ENCODE measurements around the gene RGS7. TPM values are rescaled to one million over a fixed set of nuclear protein-coding genes. Genes with fewer than 3 reads are reported as not detected.

RGS7 gene
- total RNA-seq, 1 donor from 2014 or later = 16.0 TPM

DNA sequence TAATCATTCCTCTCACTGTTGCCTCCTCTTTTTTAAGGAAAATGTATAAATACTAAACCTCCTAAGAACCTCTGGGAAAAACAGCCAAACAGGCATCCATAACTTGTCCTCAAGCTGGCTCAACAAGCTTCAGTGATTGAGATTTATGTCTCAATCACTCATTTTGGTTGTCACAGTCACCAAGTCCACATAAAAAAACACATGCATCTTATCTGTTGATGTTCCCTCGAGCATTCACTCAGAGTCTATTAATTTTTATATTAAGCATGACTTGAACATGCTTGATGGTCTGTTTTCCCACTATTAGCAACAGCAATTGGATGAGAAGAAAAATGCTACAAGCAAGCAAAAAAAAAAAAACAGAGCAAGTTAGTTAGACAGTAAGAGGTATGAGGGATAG, 254.3 kb downstream of the RGS7 start:
- Mint-ChIP-seq H3K9me3 (ENCODE audit: unreplicated experiment) (no peaks in the 10 kb centered on the region), H3K36me3 (ENCODE audit: unreplicated experiment) (no peaks in the 10 kb centered on the region), H3K27ac (ENCODE audit: unreplicated experiment) (no peak overlapping the region), H3K27me3 (ENCODE audit: unreplicated experiment) (no peaks in the 10 kb centered on the region), H3K4me1 (ENCODE audit: low read depth, unreplicated experiment) (no peaks in the 10 kb centered on the region), H3K4me3 (ENCODE audit: unreplicated experiment) (no peak overlapping the region)
- TF ChIP-seq, protein P1, sequence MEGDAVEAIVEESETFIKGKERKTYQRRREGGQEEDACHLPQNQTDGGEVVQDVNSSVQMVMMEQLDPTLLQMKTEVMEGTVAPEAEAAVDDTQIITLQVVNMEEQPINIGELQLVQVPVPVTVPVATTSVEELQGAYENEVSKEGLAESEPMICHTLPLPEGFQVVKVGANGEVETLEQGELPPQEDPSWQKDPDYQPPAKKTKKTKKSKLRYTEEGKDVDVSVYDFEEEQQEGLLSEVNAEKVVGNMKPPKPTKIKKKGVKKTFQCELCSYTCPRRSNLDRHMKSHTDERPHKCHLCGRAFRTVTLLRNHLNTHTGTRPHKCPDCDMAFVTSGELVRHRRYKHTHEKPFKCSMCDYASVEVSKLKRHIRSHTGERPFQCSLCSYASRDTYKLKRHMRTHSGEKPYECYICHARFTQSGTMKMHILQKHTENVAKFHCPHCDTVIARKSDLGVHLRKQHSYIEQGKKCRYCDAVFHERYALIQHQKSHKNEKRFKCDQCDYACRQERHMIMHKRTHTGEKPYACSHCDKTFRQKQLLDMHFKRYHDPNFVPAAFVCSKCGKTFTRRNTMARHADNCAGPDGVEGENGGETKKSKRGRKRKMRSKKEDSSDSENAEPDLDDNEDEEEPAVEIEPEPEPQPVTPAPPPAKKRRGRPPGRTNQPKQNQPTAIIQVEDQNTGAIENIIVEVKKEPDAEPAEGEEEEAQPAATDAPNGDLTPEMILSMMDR (IDR thresholded peaks at IDR 0.05; ENCODE audit: partially characterized antibody, unreplicated experiment) = no peak
- DNase-seq = no peak

DNA sequence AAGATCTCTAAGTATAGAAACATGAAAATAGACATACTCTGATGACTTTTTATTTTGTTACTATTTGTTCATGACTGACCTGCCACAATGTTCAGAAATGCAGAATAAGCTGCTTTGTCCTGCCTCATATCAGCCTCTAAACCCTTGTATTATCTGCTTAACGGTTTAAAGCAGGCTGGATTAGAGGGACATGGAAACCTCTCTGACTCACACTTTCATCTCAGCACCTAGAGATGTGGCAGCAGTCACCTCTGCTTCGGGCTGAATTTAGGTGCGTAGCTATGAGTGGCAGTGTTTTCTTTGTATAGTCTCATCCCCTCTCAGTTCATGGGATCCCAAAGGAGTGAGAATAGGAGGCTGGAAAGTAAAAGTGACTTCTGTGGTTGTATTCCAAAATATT, 255.4 kb downstream of the RGS7 start:
- Mint-ChIP-seq H3K27me3 (ENCODE audit: unreplicated experiment) (peaks cover 2% of the 10 kb centered on the region), H3K27ac (ENCODE audit: unreplicated experiment) (no peak overlapping the region)

DNA sequence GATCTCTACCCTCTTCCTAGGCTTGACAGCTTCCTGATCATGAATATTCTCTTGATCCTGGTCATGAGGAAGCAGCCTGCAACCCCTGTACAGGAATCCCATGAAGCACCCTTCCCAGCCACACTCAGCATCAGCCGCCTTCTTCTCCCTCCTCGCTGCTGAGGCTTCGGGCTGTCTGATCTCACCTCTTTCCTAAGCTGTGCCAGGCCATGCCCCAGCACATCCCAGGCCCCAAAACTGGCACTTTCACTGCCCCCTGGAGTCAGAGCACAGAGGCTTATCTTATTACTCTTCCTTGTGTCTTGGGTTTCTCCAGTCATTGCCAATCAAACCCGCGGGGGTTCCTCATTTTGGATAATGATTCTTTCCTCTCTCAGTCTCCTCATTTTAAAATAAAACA, 259.5 kb downstream of the RGS7 start:
- no peak for DNase-seq
- H3K4me1 Mint-ChIP-seq (ENCODE audit: low read depth, unreplicated experiment) = no peaks in the 10 kb centered on the region
- TF ChIP-seq, protein P1 (IDR thresholded peaks at IDR 0.05; ENCODE audit: partially characterized antibody, unreplicated experiment) = no peak
- no peak overlapping the region for H3K27ac Mint-ChIP-seq (ENCODE audit: unreplicated experiment)
- no peaks in the 10 kb centered on the region for H3K36me3 Mint-ChIP-seq (ENCODE audit: unreplicated experiment)
- no peak overlapping the region for H3K4me3 Mint-ChIP-seq (ENCODE audit: unreplicated experiment)
- peaks cover 5% of the 10 kb centered on the region for H3K27me3 Mint-ChIP-seq (ENCODE audit: unreplicated experiment)
- no peaks in the 10 kb centered on the region for H3K9me3 Mint-ChIP-seq (ENCODE audit: unreplicated experiment)

More for the DNA sequence above, 255.4 kb downstream of the RGS7 start:
- TF ChIP-seq, protein P1 (IDR thresholded peaks at IDR 0.05; ENCODE audit: partially characterized antibody, unreplicated experiment) = no peak
- Mint-ChIP-seq H3K36me3 (ENCODE audit: unreplicated experiment) (no peaks in the 10 kb centered on the region), H3K4me3 (ENCODE audit: unreplicated experiment) (no peak overlapping the region), H3K4me1 (ENCODE audit: low read depth, unreplicated experiment) (no peaks in the 10 kb centered on the region), H3K9me3 (ENCODE audit: unreplicated experiment) (no peaks in the 10 kb centered on the region)
- DNase-seq = no peak

DNA sequence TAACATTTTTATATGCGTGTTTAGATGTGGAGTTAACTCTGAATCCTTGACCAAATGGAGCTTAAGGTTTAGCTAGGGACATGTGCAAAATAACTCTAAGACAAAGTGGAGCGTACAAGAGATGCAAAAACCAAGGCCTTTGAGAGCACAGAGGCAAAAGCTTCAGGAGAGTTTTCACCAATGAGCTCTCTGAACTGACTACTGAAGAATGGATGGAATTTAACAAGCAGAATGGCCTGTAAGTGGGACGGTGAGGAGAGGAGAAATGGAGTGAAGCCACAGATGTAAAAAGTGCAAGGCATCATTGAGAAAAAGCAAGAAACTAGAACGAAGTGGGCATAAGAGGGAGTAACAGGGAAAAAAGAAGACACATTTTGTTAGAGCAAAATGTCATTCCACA, 260.0 kb downstream of the RGS7 start:
- DNase-seq = no peak
- no peaks in the 10 kb centered on the region for H3K4me1 Mint-ChIP-seq (ENCODE audit: low read depth, unreplicated experiment)
- peaks cover 5% of the 10 kb centered on the region for H3K27me3 Mint-ChIP-seq (ENCODE audit: unreplicated experiment)
- no peak overlapping the region for H3K4me3 Mint-ChIP-seq (ENCODE audit: unreplicated experiment)
- H3K27ac Mint-ChIP-seq (ENCODE audit: unreplicated experiment) = no peak overlapping the region
- no peaks in the 10 kb centered on the region for H3K36me3 Mint-ChIP-seq (ENCODE audit: unreplicated experiment)
- TF ChIP-seq, protein P1 (IDR thresholded peaks at IDR 0.05; ENCODE audit: partially characterized antibody, unreplicated experiment) = no peak
- H3K9me3 Mint-ChIP-seq (ENCODE audit: unreplicated experiment) = no peaks in the 10 kb centered on the region

DNA sequence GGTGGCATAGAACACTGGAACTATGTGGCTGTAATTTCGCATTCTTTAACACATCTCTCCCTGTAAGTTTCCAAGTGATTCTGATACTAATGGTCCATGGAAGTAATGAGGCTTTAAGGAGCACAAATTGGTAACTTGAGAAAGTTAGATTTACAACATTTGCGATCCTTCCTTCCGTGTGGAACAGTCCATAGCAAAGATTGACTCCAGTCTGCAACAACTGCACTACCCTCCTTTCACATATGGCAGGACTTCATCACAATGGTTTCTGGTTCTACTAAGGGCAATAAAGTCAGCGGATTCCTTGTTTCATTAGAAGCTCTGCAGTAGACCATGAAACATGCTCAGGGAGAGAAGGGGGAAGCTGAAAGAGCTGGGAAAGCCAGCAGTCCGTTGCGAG, 261.2 kb downstream of the RGS7 start:
- Mint-ChIP-seq H3K27me3 (ENCODE audit: unreplicated experiment) (peaks cover 5% of the 10 kb centered on the region), H3K36me3 (ENCODE audit: unreplicated experiment) (no peaks in the 10 kb centered on the region), H3K27ac (ENCODE audit: unreplicated experiment) (no peak overlapping the region), H3K4me1 (ENCODE audit: low read depth, unreplicated experiment) (no peaks in the 10 kb centered on the region), H3K4me3 (ENCODE audit: unreplicated experiment) (no peak overlapping the region), H3K9me3 (ENCODE audit: unreplicated experiment) (no peaks in the 10 kb centered on the region)
- TF ChIP-seq, protein P1 (IDR thresholded peaks at IDR 0.05; ENCODE audit: partially characterized antibody, unreplicated experiment) = no peak
- no peak for DNase-seq
